RWPE1 (cell line): ENCODE results near the gene POLR2I.

ENCODE experiments used
- CTCF ChIA-PET: fragments of 350-600 bp; sonication (Branson Sonifier 250); formaldehyde crosslinking; extraction: SDS; loops from one replicate; lab custom pipeline; 2021; lab: Yijun Ruan, JAX
- POLR2A ChIA-PET: fragments of 400-600 bp; formaldehyde crosslinking; extraction: SDS; loops from one replicate; lab custom pipeline; 2020; ENCODE audit warnings: antibody characterized with exemption; ENCODE audit not compliant: low non-redundant PET; lab: Yijun Ruan, JAX
- DNase-seq: peaks from one replicate; pipeline ENCODE4 v3.0.0; 2012; ENCODE audit warnings: low spot score
- H3K27ac ChIP-seq: fragments of 450-650 bp; 2 replicates; pipeline ENCODE4 v1.5.1; 2017
- TF ChIP-seq, protein P1 (sequence below): fragments of 450-650 bp; conservative IDR thresholded peaks from 2 replicates; pipeline ENCODE4 v1.5.1; 2017; ENCODE audit warnings: low read depth, mild to moderate bottlenecking

The POLR2I gene

DNA sequence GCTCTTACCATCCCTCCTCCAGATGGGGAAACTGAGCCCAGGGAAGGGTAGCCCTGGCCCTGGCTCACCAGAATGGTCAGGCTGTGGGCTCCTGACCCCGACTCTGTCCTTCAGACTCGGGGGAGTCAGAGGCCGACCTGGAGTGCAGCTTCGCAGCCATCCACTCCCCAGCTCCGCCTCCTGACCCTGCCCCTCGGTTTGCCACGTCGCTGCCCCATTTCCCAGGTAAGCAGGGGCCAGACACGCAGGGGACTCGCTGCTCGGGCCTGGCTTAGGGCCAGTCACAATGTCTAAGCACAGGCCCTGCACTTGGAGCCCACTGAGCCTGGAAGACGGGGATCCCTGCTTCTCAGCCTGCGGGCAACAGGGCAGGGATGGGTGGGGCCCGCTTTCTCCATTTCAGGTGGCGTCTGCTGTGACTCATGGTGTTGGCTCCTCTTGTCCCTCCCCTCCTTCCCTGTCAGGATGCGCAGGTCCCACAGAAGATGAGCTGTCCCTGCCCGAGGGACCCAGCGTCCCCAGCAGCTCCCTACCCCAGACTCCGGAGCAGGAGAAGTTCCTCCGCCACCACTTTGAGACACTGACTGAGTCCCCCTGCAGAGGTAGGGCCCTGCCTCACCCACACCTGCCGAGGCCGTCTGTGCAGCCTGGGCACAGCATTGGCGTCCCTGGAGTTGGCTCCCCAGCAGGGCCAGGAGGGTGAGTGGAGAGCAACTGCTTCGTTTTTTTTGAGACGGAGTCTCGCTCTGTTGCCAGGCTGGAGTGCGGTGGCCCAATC, 12.9 kb downstream of the POLR2I start:
- ChIA-PET POLR2A (interaction anchor here (0.6 kb wide), 1 partner anchor 27 kb away, joined by 3 read pairs; no protein-coding TSS in a partner anchor), CTCF (no interaction called here)
- TF ChIP-seq, protein P1, sequence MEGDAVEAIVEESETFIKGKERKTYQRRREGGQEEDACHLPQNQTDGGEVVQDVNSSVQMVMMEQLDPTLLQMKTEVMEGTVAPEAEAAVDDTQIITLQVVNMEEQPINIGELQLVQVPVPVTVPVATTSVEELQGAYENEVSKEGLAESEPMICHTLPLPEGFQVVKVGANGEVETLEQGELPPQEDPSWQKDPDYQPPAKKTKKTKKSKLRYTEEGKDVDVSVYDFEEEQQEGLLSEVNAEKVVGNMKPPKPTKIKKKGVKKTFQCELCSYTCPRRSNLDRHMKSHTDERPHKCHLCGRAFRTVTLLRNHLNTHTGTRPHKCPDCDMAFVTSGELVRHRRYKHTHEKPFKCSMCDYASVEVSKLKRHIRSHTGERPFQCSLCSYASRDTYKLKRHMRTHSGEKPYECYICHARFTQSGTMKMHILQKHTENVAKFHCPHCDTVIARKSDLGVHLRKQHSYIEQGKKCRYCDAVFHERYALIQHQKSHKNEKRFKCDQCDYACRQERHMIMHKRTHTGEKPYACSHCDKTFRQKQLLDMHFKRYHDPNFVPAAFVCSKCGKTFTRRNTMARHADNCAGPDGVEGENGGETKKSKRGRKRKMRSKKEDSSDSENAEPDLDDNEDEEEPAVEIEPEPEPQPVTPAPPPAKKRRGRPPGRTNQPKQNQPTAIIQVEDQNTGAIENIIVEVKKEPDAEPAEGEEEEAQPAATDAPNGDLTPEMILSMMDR = no peak
- peak overlapping the region; percentile 32 for H3K27ac ChIP-seq
- peak; percentile 50 for DNase-seq

DNA sequence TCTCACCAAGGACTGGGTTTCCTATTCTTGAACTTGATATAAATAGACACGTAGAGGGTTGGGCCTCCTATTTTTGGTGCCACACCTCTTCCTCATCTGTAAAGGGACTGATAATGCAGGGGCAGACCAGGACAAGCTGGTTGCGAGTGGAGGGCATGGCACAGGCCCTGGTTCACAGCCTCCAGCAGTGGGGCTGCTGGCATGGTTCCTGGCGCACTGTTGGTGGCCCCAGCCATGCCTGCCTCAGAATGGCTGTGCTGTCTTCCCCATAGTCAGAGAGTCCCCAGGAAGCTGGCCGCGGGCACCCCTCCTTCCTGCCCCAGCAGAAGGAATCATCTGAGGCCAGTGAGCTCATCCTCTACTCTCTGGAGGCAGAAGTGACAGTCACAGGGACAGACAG, 14.2 kb downstream of the POLR2I start:
- ChIA-PET POLR2A (no interaction called here), CTCF (interaction anchor here (1.1 kb wide), 1 partner anchor 14 kb away, joined by 3 read pairs; no protein-coding TSS in a partner anchor)
- H3K27ac ChIP-seq = peak overlapping the region; percentile 32; the same call in 1 of the 2 replicates
- TF ChIP-seq, protein P1 = no peak
- DNase-seq = no peak

DNA sequence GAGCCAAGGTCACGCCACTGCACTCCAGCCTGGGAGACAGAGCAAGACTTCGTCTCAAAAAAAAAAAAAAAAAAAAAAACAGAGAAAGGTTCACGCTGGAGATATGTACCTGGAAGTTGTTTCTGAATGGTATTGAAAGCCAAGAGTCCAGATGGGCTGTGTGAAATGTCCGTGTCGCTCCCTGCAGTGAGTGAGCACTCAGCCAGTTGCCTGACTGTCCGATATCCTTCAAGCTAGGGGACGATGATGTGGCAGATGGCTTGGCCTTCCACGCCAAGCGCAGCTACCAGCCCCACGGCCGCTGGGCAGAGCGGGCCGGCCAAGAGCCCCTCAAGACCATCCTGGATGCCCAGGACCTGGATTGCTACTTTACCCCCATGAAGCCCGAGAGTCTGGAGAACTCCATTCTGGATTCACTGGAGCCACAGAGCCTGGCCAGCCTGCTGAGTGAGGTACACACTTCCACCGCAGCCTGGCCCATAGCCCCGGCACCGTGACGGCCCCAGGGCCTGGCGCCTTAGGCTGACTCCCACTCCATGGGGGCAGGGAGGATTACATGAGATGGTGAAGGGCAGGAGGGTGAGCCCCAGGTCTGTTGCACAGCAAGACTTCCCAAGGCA, 15.4 kb downstream of the POLR2I start:
- CTCF ChIA-PET = interaction anchor here (0.6 kb wide), 1 partner anchor 20 kb away, joined by 4 read pairs; no protein-coding TSS in a partner anchor
- POLR2A ChIA-PET = no interaction called here
- TF ChIP-seq, protein P1 = no peak
- DNase-seq = no peak
- H3K27ac ChIP-seq = 0 out of 2 replicates have a peak overlapping the region, but pooled peaks have one; percentile 6

DNA sequence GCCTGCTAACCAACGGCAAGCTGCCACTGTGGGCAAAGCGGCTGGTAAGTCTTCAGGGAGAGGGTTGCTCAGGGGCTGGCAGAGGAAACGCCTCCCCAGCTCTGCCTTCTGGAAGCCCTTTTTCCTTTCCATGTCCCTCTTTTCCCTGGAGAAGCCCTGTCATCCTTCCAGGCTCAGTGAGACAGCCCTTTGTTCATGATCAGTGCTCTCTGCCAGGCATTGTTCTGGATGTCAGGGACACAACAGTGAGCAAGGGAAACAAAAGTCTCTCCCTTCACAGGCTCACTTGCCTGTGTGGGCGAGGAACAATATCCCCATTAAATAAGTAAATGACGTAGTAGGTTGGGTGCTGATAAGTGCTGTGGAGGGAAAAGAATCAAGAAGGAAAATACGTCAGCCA, 17.6 kb downstream of the POLR2I start:
- CTCF ChIA-PET = interaction anchor here (0.6 kb wide), 1 partner anchor 670 kb away, joined by 4 read pairs; no protein-coding TSS in a partner anchor
- TF ChIP-seq, protein P1 = no peak
- POLR2A ChIA-PET = no interaction called here
- DNase-seq = no peak
- H3K27ac ChIP-seq = no peak overlapping the region

DNA sequence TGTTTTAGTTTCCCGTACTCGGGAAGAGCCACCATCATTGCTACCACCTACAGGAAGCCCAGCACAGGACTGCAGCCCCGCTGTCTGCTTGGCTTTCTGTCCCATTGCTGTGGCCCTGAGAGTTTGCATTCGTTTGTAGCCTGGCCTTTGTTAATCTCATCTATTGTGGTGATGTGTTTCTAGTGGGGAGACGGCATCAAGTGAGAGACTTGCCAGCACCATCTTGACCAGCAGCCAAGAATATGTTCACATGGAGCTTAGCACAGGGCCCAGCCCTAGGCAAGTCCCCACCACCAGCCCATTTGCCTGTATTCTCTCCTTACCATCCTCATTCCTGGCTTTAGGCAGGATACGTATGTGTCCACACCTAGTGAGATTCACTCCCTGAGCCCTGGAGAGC, 21.0 kb downstream of the POLR2I start:
- POLR2A ChIA-PET = no interaction called here

DNA sequence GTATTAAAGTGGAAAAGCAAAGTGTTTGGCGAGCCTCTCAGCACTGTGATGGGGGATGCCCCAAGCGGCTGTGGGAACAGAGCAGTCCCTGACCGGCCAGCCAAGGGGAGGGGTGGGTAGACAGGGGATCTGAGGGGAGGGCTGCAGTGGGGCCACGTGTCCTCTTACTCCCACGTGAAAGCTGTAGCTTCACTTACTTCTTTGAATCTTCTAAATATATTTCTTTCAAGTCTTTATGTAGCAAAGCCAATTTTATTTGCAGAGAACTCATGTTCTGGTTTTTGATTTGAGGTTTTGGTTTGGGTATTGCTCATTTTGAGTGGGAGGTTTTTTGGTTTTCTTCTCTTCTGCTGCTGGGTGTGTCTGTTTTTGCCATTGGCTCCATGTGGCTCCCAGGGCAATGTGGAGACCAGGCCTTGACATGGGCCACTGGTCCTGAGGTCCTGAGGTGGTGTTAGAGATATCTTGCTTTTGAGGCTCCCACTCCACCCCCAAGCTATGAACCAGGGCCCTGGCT, 21.5 kb downstream of the POLR2I start:
- no peak for DNase-seq
- CTCF ChIA-PET = no interaction called here
- TF ChIP-seq, protein P1 = no peak

More for the DNA sequence above, 21.0 kb downstream of the POLR2I start:
- TF ChIP-seq, protein P1 = no peak
- DNase-seq = no peak
- CTCF ChIA-PET = interaction anchor here (0.6 kb wide), 1 partner anchor 77 kb away, joined by 4 read pairs; no protein-coding TSS in a partner anchor
- H3K27ac ChIP-seq = no peak overlapping the region

More for the DNA sequence above, 21.5 kb downstream of the POLR2I start:
- H3K27ac ChIP-seq = peak overlapping the region; percentile 5; the same call in 1 of the 2 replicates
- POLR2A ChIA-PET = no interaction called here
